Measurements from ENCODE around the gene NUMBL. TPM values are rescaled to one million over a fixed set of nuclear protein-coding genes. Genes with fewer than 3 reads are reported as not detected.
"Not testable (repeated sequence)": the region's sequence is repeated elsewhere in the genome, so short reads cannot be mapped to it uniquely, and the experiment has no call there.

Gene NUMBL
- total RNA-seq, result 1 to 10 TPM; 5.7 to 7.5 TPM
- total RNA-seq, result 4.9 to 5.4 reads per million in 2 donors

DNA sequence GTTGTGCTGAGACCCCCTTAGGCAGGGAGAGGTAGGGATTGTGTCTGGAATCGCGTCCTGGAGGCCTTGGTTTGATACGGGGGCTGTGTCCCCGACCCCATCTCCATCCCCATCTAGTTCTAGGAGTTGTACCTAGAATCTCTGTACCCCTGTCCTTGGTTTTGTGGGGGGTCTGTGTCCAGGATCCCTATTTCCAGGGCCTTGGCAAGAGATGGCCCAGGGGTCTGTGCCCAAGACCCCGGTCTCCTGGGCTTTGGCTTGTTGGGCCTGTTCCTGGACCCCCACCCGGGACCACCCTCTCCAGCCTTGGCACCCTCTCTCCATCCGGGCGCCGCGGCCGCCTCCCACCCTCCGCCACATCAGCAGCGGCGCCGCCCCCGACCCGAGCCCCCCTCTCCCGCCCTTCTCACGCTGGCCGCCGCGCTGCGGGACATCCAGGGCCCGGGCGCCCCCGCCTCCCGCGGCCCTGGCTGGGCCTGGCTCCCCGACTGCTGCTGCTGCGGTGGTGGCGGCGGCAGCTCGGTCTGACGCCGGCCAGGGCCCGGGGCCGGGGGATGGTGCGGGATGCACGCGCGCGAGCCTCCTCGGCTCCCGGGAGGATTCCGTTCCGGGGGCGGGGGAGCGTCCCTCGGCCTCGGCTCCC, at the start of gene NUMBL:
Gene NUMBL, minus strand, starts transcription at position 602 of the 643 bp plus-strand sequence. Its CDS starts 168 bp downstream, at position 434.
- peaks cover 9% of the 10 kb centered on the region for H3K36me3 Mint-ChIP-seq (ENCODE audit: low read depth)
- H3K4me3 Mint-ChIP-seq, result peak within 1 kb of the TSS; percentile 92
- no peaks in the 10 kb centered on the region for H3K9me3 ChIP-seq (ENCODE audit: control insufficient read depth, low read length, poor library complexity, severe bottlenecking)
- no peaks in the 10 kb centered on the region for H3K27me3 Mint-ChIP-seq
- H3K27ac Mint-ChIP-seq, result peak within 1 kb of the TSS; percentile 43
- peaks cover 12% of the 10 kb centered on the region for H3K4me1 Mint-ChIP-seq
- no peak for DNase-seq
- ATAC-seq, result no peak

DNA sequence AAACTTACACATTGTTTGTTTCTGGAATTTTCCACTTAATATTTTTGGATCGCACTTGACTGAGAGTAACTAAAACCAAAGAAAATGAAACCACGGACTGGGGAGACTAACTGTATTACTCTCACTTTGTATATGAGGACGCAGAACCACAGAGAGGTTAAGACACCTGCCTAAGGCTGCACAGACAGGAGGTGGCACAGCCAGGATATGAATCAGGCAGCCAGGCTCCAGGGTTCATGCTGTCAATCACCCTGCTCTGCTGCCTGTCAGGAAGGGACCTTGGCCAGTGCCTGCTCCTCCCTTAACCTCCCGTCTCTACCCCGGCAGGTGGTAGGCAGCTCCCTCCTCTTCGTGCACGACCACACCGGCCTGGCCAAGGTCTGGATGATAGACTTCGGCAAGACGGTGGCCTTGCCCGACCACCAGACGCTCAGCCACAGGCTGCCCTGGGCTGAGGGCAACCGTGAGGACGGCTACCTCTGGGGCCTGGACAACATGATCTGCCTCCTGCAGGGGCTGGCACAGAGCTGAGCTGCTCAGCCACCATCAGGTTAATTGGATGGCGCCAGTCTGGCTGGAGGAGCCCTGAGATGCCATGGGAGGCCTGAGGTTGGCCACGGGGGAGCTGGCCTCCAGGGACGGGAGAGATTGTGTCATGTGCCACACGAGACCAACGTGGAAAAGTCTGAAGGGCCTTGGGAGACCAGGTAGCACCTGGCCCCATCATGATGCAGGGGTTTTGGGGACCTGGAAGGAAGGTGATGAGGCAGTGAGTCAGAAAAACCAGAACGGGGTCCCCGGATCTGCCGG, 48.8 kb upstream of the NUMBL start:
- no peak for ATAC-seq
- no peaks in the 10 kb centered on the region for H3K27me3 Mint-ChIP-seq
- peaks cover 6% of the 10 kb centered on the region for H3K36me3 Mint-ChIP-seq (ENCODE audit: low read depth)
- H3K27ac Mint-ChIP-seq, result no peak overlapping the region
- peaks cover 3% of the 10 kb centered on the region for H3K4me1 Mint-ChIP-seq
- no peaks in the 10 kb centered on the region for H3K9me3 ChIP-seq (ENCODE audit: control insufficient read depth, low read length, poor library complexity, severe bottlenecking)
- no peak overlapping the region for H3K4me3 Mint-ChIP-seq
- DNase-seq, result no peak

GRCh38 chr19:40737102-40737644, 46.7 kb upstream of the NUMBL start:
- Mint-ChIP-seq H3K4me1 (peaks cover 5% of the 10 kb centered on the region), H3K36me3 (ENCODE audit: low read depth) (peaks cover 6% of the 10 kb centered on the region), H3K27ac (no peak overlapping the region)

DNA sequence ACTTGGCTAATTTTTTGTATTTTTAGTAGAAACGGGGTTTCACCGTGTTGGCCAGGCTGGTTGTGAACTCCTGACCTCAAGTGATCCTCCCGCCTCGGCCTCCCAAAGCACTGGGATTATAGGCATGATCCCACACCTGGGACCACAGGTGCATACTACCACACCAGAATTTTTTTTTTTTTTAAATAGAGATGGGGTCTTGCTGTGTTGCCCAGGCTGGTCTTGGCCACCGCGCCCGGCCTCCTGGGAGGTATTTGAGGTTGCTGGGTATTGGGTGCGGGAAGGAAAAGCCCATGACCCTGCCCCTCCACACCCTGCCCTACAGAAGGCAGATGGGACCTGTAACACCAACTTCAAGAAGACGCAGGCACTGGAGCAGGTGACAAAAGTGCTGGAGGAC, 46.2 kb upstream of the NUMBL start:
- DNase-seq, result no peak
- H3K36me3 Mint-ChIP-seq (ENCODE audit: low read depth), result peaks cover 6% of the 10 kb centered on the region
- no peak overlapping the region for H3K4me3 Mint-ChIP-seq
- no peaks in the 10 kb centered on the region for H3K9me3 ChIP-seq (ENCODE audit: control insufficient read depth, low read length, poor library complexity, severe bottlenecking)
- peaks cover 5% of the 10 kb centered on the region for H3K4me1 Mint-ChIP-seq
- no peak for ATAC-seq
- H3K27me3 Mint-ChIP-seq, result no peaks in the 10 kb centered on the region
- no peak overlapping the region for H3K27ac Mint-ChIP-seq

More at GRCh38 chr19:40737102-40737644, 46.7 kb upstream of the NUMBL start:
- no peaks in the 10 kb centered on the region for H3K27me3 Mint-ChIP-seq
- no peak overlapping the region for H3K4me3 Mint-ChIP-seq
- ATAC-seq (no peak), DNase-seq (no peak)
- no peaks in the 10 kb centered on the region for H3K9me3 ChIP-seq (ENCODE audit: control insufficient read depth, low read length, poor library complexity, severe bottlenecking)

DNA sequence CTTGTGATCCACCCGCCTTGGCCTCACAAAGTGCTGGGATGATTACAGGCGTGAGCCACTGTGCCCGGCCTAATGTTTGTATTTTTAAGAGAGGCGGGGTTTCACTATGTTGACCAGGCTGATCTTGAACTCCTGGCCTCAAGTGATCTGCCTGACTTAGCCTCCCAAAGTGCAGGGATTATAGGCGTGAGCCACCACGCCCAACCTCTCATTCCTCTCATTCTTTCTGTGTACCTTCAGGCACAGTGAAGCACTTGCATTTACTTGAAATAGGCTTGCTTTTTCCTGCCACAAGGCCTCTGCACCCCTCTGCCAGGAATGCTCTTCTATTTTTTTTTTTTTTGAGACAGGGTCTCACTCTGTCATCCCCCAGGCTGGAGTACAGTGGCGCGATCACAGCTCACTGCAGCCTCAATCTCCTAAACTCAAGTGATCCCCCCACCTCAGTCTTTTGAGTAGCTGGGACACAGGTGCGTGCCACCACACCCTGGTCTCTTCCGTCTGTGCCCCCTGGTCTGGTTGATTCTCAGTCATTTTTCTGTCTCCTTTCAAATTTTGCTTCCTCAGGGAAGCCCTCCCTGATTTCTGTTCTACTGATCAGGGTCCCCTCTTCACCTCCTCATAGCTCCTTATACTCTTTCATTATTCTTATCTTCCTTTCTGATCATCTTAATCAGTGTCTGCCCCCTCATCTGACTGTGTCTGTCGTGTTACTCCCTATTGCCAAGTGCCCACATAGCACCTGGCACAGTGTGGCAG, 44.7 kb upstream of the NUMBL start:
- no peak for DNase-seq
- H3K36me3 Mint-ChIP-seq (ENCODE audit: low read depth), result peaks cover 6% of the 10 kb centered on the region

DNA sequence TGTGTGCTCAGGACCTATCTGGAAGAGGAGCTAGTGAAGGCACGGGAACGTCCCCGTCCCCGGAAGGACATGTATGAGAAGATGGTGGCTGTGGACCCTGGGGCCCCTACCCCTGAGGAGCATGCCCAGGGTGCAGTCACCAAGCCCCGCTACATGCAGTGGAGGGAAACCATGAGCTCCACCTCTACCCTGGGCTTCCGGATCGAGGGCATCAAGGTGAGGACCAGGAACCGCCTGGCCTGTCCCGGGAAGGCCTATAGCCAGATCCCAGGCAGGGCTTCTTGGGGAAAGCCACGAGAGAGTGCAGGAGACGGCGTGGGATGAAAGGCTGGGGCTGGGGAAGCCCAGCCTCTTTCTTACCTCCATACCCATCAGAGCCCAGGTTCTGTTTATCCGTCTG, 42.7 kb upstream of the NUMBL start:
- Mint-ChIP-seq H3K4me1 (peaks cover 5% of the 10 kb centered on the region), H3K27ac (no peak overlapping the region), H3K4me3 (no peak overlapping the region), H3K27me3 (no peaks in the 10 kb centered on the region), H3K36me3 (ENCODE audit: low read depth) (peaks cover 6% of the 10 kb centered on the region)
- no peak for ATAC-seq
- DNase-seq, result no peak
- no peaks in the 10 kb centered on the region for H3K9me3 ChIP-seq (ENCODE audit: control insufficient read depth, low read length, poor library complexity, severe bottlenecking)

More for the DNA sequence above, 44.7 kb upstream of the NUMBL start:
- Mint-ChIP-seq H3K27ac (peak overlapping the region; percentile 86), H3K27me3 (no peaks in the 10 kb centered on the region), H3K4me3 (no peak overlapping the region), H3K4me1 (peaks cover 5% of the 10 kb centered on the region)
- no peaks in the 10 kb centered on the region for H3K9me3 ChIP-seq (ENCODE audit: control insufficient read depth, low read length, poor library complexity, severe bottlenecking)
- ATAC-seq, result no peak

DNA sequence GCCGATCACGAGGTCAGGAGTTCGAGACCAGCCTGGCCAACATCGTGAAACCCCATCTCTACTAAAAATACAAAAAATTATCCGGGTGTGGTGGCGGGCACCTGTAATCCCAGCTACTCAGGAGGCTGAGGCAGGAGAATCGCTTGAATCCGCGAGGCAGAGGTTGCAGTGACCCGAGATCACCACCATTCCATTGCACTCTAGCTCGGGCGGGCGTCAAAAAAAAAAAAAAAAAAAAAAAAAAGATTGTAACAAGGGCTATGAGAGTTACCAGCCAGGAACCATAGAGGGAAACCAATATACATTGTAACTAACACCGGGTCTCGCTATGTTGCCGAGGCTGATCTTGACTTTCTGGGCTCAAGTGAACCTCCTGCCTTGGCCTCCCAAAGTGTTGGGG, 41.9 kb upstream of the NUMBL start:
- H3K4me3 Mint-ChIP-seq; H3K27me3 Mint-ChIP-seq; DNase-seq; ATAC-seq; H3K36me3 Mint-ChIP-seq (ENCODE audit: low read depth); H3K27ac Mint-ChIP-seq; H3K4me1 Mint-ChIP-seq; H3K9me3 ChIP-seq (ENCODE audit: control insufficient read depth, low read length, poor library complexity, severe bottlenecking): not testable (repeated sequence)

DNA sequence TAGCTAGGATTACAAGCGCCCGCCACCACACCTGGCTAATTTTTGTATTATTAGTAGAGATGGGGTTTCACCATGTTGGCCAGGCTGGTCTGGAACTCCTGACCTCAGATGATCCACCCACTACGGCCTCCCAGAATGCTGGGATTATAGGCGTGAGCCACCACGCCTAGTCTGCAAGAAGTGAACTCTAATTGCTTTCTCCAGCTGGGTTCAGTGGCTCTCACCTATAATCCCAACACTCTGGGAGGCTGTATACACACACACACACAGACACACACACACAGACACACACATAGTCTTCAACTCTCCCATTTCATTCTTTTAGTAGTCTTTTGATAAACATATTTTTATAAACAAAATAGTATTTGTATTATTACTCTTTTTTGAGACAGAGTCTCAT, 39.6 kb upstream of the NUMBL start:
- ATAC-seq; H3K4me1 Mint-ChIP-seq; H3K27me3 Mint-ChIP-seq; H3K4me3 Mint-ChIP-seq; DNase-seq; H3K36me3 Mint-ChIP-seq (ENCODE audit: low read depth); H3K27ac Mint-ChIP-seq; H3K9me3 ChIP-seq (ENCODE audit: control insufficient read depth, low read length, poor library complexity, severe bottlenecking): not testable (repeated sequence)

GRCh38 chr19:40726279-40726678, 35.8 kb upstream of the NUMBL start:
- Mint-ChIP-seq H3K4me1 (peaks cover 17% of the 10 kb centered on the region), H3K4me3 (no peak overlapping the region), H3K36me3 (ENCODE audit: low read depth) (no peaks in the 10 kb centered on the region), H3K27me3 (no peaks in the 10 kb centered on the region), H3K27ac (no peak overlapping the region)
- ATAC-seq (no peak), DNase-seq (no peak)
- no peaks in the 10 kb centered on the region for H3K9me3 ChIP-seq (ENCODE audit: control insufficient read depth, low read length, poor library complexity, severe bottlenecking)

DNA sequence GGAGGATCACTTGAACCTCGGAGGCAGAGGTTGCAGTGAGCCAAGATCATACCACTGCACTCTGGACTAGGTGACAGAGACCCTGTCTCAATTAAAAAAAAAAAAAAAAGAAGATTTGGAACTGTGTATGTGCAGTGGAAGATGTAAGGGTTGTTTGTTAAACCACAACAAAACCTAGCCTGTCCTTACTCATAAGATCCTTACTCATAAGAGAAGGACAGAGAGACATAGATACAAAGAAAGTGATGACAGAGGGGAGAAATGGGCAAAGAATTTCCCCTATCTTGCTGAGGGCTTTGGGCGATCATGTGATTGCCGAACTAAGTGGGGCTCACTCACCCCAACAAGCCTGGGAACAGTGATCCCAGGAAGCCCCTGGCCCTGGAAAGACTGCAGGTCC, 34.4 kb upstream of the NUMBL start:
- no peaks in the 10 kb centered on the region for H3K36me3 Mint-ChIP-seq (ENCODE audit: low read depth)
- H3K4me1 Mint-ChIP-seq, result peaks cover 28% of the 10 kb centered on the region
- H3K9me3 ChIP-seq (ENCODE audit: control insufficient read depth, low read length, poor library complexity, severe bottlenecking), result no peaks in the 10 kb centered on the region
- ATAC-seq (no peak), DNase-seq (no peak)
- H3K4me3 Mint-ChIP-seq, result no peak overlapping the region
- H3K27me3 Mint-ChIP-seq, result no peaks in the 10 kb centered on the region
- peak overlapping the region; percentile 14 for H3K27ac Mint-ChIP-seq

- Mint-ChIP-seq H3K4me1 (peaks cover 34% of the 10 kb centered on the region), H3K27ac (peak overlapping the region; percentile 70), H3K27me3 (no peaks in the 10 kb centered on the region), H3K4me3 (no peak overlapping the region), H3K36me3 (ENCODE audit: low read depth) (no peaks in the 10 kb centered on the region)
- DNase-seq (no peak), ATAC-seq (no peak)
- no peaks in the 10 kb centered on the region for H3K9me3 ChIP-seq (ENCODE audit: control insufficient read depth, low read length, poor library complexity, severe bottlenecking)
Observed at GRCh38 chr19:40724315-40724714, 33.9 kb upstream of the NUMBL start.

DNA sequence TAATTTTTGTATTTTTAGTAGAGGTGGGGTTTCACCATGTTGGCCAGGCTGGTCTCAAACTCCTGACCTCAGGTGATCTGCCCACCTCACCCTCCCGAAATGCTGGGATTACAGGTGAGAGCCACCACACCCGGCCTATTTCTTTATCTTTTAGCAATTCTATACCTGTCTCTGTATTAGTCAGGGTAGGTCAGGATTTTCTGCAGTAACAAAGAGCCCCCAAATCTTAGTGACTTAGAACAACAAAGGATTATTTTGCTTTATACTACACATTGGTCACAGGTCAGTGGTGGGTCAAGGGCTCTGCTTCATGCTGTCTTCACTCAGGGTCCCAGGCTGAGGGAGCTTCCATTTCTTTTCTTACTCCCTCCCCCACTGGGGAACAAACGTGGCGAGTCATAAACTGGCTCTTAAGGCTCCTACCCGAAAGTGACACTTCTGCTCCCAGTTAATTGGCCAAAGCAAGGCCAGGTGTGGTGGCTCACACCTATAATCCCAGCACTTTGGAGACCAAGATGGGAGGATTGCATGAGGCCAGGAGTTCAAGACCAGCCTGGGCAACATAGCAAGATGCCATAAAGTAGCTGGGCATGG, 33.3 kb upstream of the NUMBL start:
- no peak overlapping the region for H3K4me3 Mint-ChIP-seq
- H3K4me1 Mint-ChIP-seq, result peaks cover 37% of the 10 kb centered on the region
- H3K27ac Mint-ChIP-seq, result peak overlapping the region; percentile 70
- no peaks in the 10 kb centered on the region for H3K9me3 ChIP-seq (ENCODE audit: control insufficient read depth, low read length, poor library complexity, severe bottlenecking)
- H3K27me3 Mint-ChIP-seq, result no peaks in the 10 kb centered on the region
- ATAC-seq (no peak), DNase-seq (no peak)
- no peaks in the 10 kb centered on the region for H3K36me3 Mint-ChIP-seq (ENCODE audit: low read depth)
